Lung (tissue), 12 donors: ENCODE results near the gene AIFM3. TPM values are rescaled to one million over a fixed set of nuclear protein-coding genes. Genes with fewer than 3 reads are reported as not detected.

ENCODE experiments used
- ATAC-seq: fragments of 200-7000 bp; cut with Tn5 transposase; one replicate; pipeline ENCODE4 v1.9.1; 2020; ENCODE audit warnings: moderate number of reproducible peaks; ENCODE audit not compliant: insufficient read depth, low FRiP score
- DNase-seq, 3 donors: peaks; one replicate each; pipeline ENCODE4 v3.0.0-alpha.2; 2013 to 2017
- H3K27ac ChIP-seq, 2 donors: one replicate each; pipeline ENCODE4 v1.5.1; 2013; ENCODE audit warnings: mild to moderate bottlenecking in 2 of 2, moderate library complexity in 2 of 2, control low read depth in 1 of 2, inconsistent platforms in 1 of 2, low read depth in 1 of 2, low read length in 1 of 2
- H3K27me3 ChIP-seq, 3 donors: one replicate each; pipeline ENCODE4 v1.5.1; 2013; ENCODE audit warnings: low read length in 2 of 3; ENCODE audit not compliant: control insufficient read depth in 3 of 3, insufficient read depth in 3 of 3
- H3K36me3 ChIP-seq, 4 donors: one replicate each; pipeline ENCODE4 v1.5.1; 2013; ENCODE audit warnings: low read length in 4 of 4, mild to moderate bottlenecking in 1 of 4, moderate library complexity in 1 of 4; ENCODE audit not compliant: control insufficient read depth in 4 of 4, insufficient read depth in 4 of 4
- H3K4me1 ChIP-seq, 5 donors: one replicate each; pipeline ENCODE4 v1.5.1; 2013; ENCODE audit warnings: low read length in 5 of 5, mild to moderate bottlenecking in 2 of 5, moderate library complexity in 1 of 5; ENCODE audit not compliant: control insufficient read depth in 5 of 5, insufficient read depth in 5 of 5
- H3K4me3 ChIP-seq: one replicate; pipeline ENCODE4 v1.5.1; 2013; ENCODE audit warnings: mild to moderate bottlenecking, control low read depth, moderate library complexity
- H3K9ac ChIP-seq, 2 donors: one replicate each; pipeline ENCODE4 v1.5.1; 2013; ENCODE audit warnings: low read length in 2 of 2, control low read depth in 1 of 2; ENCODE audit not compliant: insufficient read depth in 1 of 2
- H3K9me3 ChIP-seq, 4 donors: one replicate each; pipeline ENCODE4 v1.5.1; 2013; ENCODE audit warnings: low read length in 3 of 4, mild to moderate bottlenecking in 1 of 4, moderate library complexity in 1 of 4; ENCODE audit not compliant: control insufficient read depth in 4 of 4, insufficient read depth in 3 of 4
- CTCF ChIP-seq: IDR thresholded peaks from 2 replicates; pipeline ENCODE4 v1.5.1; 2012; ENCODE audit warnings: mild to moderate bottlenecking; ENCODE audit errors: control extremely low read depth, extremely low read depth
- WGBS, 2 donors: extraction: QIAGEN DNeasy Blood & Tissue Kit; methylation state at CpG; one replicate each; pipeline ENCODE4 v1.1.7; 2013; 5-methylcytosine and 5-hydroxymethylcytosine counted together
- polyA plus RNA-seq, 2 donors: library from polyadenylated mRNA; stranded (reverse); fragments of 200-250 nt; gene quantifications; one replicate each; pipeline ENCODE4 v1.2.1, GENCODE V29; 2013
- total RNA-seq, 2 donors: library from RNA; depleted of rRNA in 1 of 2; stranded (reverse); fragments of >200 nt in 1 of 2; gene quantifications; one replicate each; pipeline ENCODE4 v1.2.1, GENCODE V29; 2014 to 2021
- donor health status: control.
- donor health status: control.
- donor health status: Bipolar disorder and iron deficiency.
- donor health status: healthy.
- donor health status: DM: yes; HTN: yes; CAD: no.

AIFM3 gene
- total and polyA plus RNA-seq, 4 donors, result 0.48 to 7.5 (median 4.8) TPM

- 57 to 67% methylated on average over 22 of the region's 22 CpGs for WGBS, 2 donors
- Histone ChIP-seq H3K9ac (peak overlapping the region; percentile 14 to 44), H3K4me3 (peak overlapping the region; percentile 65), H3K9me3 (no peaks in the 10 kb centered on the region), H3K27me3 (no peaks in the 10 kb centered on the region), H3K27ac (peak overlapping the region in 1 of 2 donors; percentile 96), H3K36me3 (peaks cover 0 to 40% (median 2%) of the 10 kb centered on the region in 4 donors), H3K4me1 (peaks cover 5 to 30% (median 13%) of the 10 kb centered on the region in 5 donors)
- TF ChIP-seq CTCF, result no peak
- ATAC-seq (no peak), DNase-seq (no peak)
These were observed 33.3 kb downstream of the AIFM3 start for GRCh38 chr22:21000207-21000986.

GRCh38 chr22:21000987-21001600, 34.0 kb downstream of the AIFM3 start:
- Histone ChIP-seq H3K9me3 (no peaks in the 10 kb centered on the region), H3K4me1 (peaks cover 5 to 30% (median 13%) of the 10 kb centered on the region in 5 donors), H3K9ac (peak overlapping the region; percentile 14 to 44), H3K27ac (peak overlapping the region; percentile 96 to 99), H3K27me3 (no peaks in the 10 kb centered on the region), H3K36me3 (peaks cover 0 to 34% (median 2%) of the 10 kb centered on the region in 4 donors), H3K4me3 (peak overlapping the region; percentile 65)
- WGBS, 2 donors, result 1 to 2% methylated on average over 26 of the region's 26 CpGs
- no peak for DNase-seq
- TF ChIP-seq CTCF, result no peak
- no peak for ATAC-seq

GRCh38 chr22:21001601-21002325, 34.7 kb downstream of the AIFM3 start, which contains the start of gene THAP7:
Gene THAP7 (minus strand): TSS chr22:21002118. CDS start chr22:21001911, 207 bp downstream.
- peak; percentile 97 for ATAC-seq
- WGBS, 2 donors, result 0% methylated on average over 83 of the region's 83 CpGs

More at GRCh38 chr22:21001601-21002325, 34.7 kb downstream of the AIFM3 start, which contains the start of gene THAP7:
- H3K9me3 ChIP-seq, result no peaks in the 10 kb centered on the region
- H3K27ac ChIP-seq, result peak within 1 kb of the TSS; percentile 96 to 99
- H3K9ac ChIP-seq, result peak within 1 kb of the TSS; percentile 76 to 81
- H3K4me1 ChIP-seq, result peaks cover 5 to 30% (median 13%) of the 10 kb centered on the region in 5 donors
- H3K27me3 ChIP-seq, result no peaks in the 10 kb centered on the region
- H3K36me3 ChIP-seq, result peaks cover 0 to 29% (median 2%) of the 10 kb centered on the region in 4 donors
- DNase-seq, result peak; percentile 97 to 98 (median 98)
- peak within 1 kb of the TSS; percentile 65 for H3K4me3 ChIP-seq
- no peak for TF ChIP-seq CTCF
